Common myeloid progenitor, CD34-positive (primary cell): ENCODE measurements around the gene APOL3.

Experiments used
- CTCF ChIA-PET: fragments of 350-600 bp; sonication (Branson Sonifier 250); formaldehyde crosslinking; loops from one replicate; lab custom pipeline; 2021; ENCODE audit warnings: antibody characterized with exemption; lab: Charles Lee
- POLR2A ChIA-PET: fragments of 350-600 bp; sonication (Branson Sonifier 250); formaldehyde crosslinking; loops from one replicate; lab custom pipeline; 2021; ENCODE audit warnings: antibody characterized with exemption; lab: Charles Lee
- DNase-seq, 3 donors: peaks; one replicate each; pipeline versions ENCODE4 v3.0.0 to v3.0.0-alpha.2; 2013
- H3K27ac ChIP-seq, 2 experiments: 1 replicate in 1 of 2; 2 replicates in 1 of 2; pipeline ENCODE4 v1.7.0; 2013; ENCODE audit warnings: inconsistent platforms in 2 of 2, low read length in 2 of 2, mild to moderate bottlenecking in 2 of 2, low read depth in 1 of 2, moderate library complexity in 1 of 2; ENCODE audit not compliant: severe bottlenecking in 2 of 2, insufficient read depth in 1 of 2, poor library complexity in 1 of 2
- H3K27me3 ChIP-seq, 5 experiments: replicated peaks in 2 of 5; 1 replicate in 3 of 5; 2 replicates in 2 of 5; pipeline versions ENCODE4 v1.6.1 to v1.7.0; 2013; ENCODE audit warnings: low read length in 4 of 5, mild to moderate bottlenecking in 2 of 5, moderate library complexity in 2 of 5, inconsistent platforms in 1 of 5; ENCODE audit not compliant: insufficient read depth in 5 of 5, control insufficient read depth in 4 of 5
- H3K36me3 ChIP-seq, 4 experiments: 1 replicate in 2 of 4; 2 replicates in 2 of 4; pipeline versions ENCODE4 v1.6.1 to v1.7.0; 2013; ENCODE audit warnings: low read length in 3 of 4, control low read depth in 1 of 4, mild to moderate bottlenecking in 1 of 4; ENCODE audit not compliant: control insufficient read depth in 4 of 4, insufficient read depth in 4 of 4
- H3K4me1 ChIP-seq, 4 experiments: 1 replicate in 3 of 4; 2 replicates in 1 of 4; pipeline versions ENCODE4 v1.6.1 to v1.7.1; 2013; ENCODE audit warnings: low read length in 3 of 4, mild to moderate bottlenecking in 3 of 4, control low read depth in 1 of 4, inconsistent platforms in 1 of 4, moderate library complexity in 1 of 4; ENCODE audit not compliant: control insufficient read depth in 4 of 4, insufficient read depth in 4 of 4; ENCODE audit errors: control extremely low read depth in 1 of 4
- H3K4me3 ChIP-seq, 7 experiments: 1 replicate in 4 of 7; 2 replicates in 3 of 7; pipeline versions ENCODE4 v1.5.1 to v1.7.0; 2013; ENCODE audit warnings: mild to moderate bottlenecking in 7 of 7, low read length in 6 of 7, moderate library complexity in 6 of 7, inconsistent platforms in 2 of 7, low read depth in 2 of 7, control low read depth in 1 of 7; ENCODE audit not compliant: insufficient read depth in 4 of 7, control insufficient read depth in 1 of 7; ENCODE audit errors: extremely low read depth in 1 of 7
- H3K9me3 ChIP-seq, 5 experiments: 1 replicate in 4 of 5; 2 replicates in 1 of 5; pipeline versions ENCODE4 v1.6.1 to v1.7.1; 2013; ENCODE audit warnings: low read length in 4 of 5, mild to moderate bottlenecking in 2 of 5, inconsistent platforms in 1 of 5, low read depth in 1 of 5, moderate library complexity in 1 of 5; ENCODE audit not compliant: control insufficient read depth in 4 of 5, insufficient read depth in 2 of 5; ENCODE audit errors: control extremely low read depth in 1 of 5
- WGBS: methylation state at CpG from one replicate; pipeline ENCODE4 v1.1.5; 2013; ENCODE audit not compliant: insufficient coverage; 5-methylcytosine and 5-hydroxymethylcytosine counted together

Gene APOL3

DNA sequence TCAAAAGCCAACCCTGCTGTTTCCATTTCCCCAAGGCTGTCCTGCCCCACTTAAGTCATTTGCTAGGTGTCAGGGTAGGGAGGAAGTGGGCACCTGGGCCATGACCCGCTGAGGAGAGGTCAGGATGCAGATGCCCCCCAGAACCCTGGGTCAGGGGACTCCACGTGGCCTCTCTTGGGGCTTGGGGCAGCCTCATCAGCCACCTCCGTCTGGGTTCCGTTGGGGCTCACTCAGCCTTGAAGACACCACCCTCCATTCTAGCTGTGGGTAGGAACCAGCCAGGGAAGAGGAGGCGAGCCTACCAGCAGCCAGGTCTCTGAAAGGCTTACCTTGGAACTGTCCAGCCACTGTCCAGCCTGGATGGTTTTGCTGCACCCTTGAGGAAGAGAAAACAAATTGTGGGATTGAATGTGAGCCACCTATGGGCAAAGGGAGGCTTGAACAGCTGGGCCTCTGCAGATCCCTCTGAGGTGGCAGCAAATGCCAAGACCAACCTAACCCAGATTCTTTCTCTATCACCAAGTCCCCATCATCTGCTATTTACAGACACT lies 38.5 kb upstream of the APOL3 start:
- Histone ChIP-seq H3K36me3 (no peaks in the 10 kb centered on the region), H3K27ac (no peak overlapping the region), H3K4me3 (peak overlapping the region in 1 of 7 experiments; percentile 1), H3K9me3 (no peaks in the 10 kb centered on the region), H3K4me1 (peaks cover 4 to 69% (median 38%) of the 10 kb centered on the region in 4 experiments), H3K27me3 (no peaks in the 10 kb centered on the region)
- 82% methylated on average over 4 of the region's 5 CpGs for WGBS
- CTCF ChIA-PET = interaction anchor here (0.8 to 5.2 kb wide), 6 partner anchors 11 to 86 kb away, joined by 3 to 26 read pairs (median 4); no protein-coding TSS in a partner anchor
- POLR2A ChIA-PET = no interaction called here
- DNase-seq = no peak

DNA sequence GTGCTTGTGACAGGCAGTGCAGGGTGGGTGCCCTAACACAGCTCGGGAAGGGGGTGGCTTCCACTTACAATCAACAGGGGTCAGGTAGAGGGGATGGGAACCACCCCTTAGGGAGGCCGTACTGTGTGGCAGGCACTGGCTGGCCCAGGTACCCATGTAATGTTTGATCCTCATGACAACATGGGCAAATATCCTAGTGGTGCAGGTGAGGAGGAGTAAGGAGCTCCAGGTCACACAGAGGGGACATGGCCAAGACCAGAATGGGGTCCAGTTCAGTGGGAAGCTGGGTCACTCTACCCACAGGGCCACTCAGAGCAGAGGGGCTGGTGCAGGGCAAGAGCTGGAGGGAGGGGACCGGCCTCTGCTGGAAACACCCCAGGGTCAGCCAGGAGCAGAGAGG lies 38.0 kb upstream of the APOL3 start:
- Histone ChIP-seq H3K4me3 (peak overlapping the region in 1 of 7 experiments; percentile 1), H3K27ac (no peak overlapping the region), H3K36me3 (no peaks in the 10 kb centered on the region), H3K4me1 (peaks cover 4 to 64% (median 36%) of the 10 kb centered on the region in 4 experiments), H3K27me3 (no peaks in the 10 kb centered on the region), H3K9me3 (no peaks in the 10 kb centered on the region)
- POLR2A ChIA-PET = no interaction called here
- 100% methylated on average over 3 of the region's 3 CpGs for WGBS
- DNase-seq = no peak
- CTCF ChIA-PET = interaction anchor here (1.5 to 5.2 kb wide), 4 partner anchors 8 to 87 kb away, joined by 4 to 26 read pairs (median 14); no protein-coding TSS in a partner anchor

DNA sequence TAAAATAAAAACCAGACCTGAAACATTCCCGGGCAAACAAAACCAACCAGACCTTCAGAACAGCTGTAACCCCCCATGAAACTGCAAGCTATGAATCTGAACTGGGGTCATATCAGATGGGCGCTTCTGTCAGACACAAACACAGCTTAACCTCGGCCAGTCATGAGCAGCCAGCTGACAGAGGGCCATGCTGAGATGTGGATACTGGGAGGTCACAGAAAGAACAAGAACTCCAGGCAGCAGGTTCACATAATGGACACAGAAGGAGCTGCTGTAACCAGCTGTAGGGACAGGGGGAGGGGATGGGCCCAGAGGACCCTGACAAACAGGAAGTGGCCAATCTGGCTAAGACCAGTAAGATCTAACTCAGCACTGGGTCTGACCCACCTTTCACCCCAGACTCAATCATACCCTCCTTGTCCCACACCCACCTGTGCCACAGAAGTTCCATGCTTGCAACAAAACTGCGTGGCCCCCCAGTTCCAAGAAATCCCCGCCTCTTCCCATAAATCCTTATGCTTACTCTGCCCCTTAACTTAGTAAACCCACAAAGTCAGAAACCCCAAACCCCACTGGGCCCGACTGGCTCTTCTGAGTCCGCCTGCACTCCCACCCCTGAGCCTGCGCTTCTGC lies 37.1 kb upstream of the APOL3 start:
- 56% methylated on average over 7 of the region's 8 CpGs for WGBS
- H3K4me1 ChIP-seq = peaks cover 4 to 59% (median 32%) of the 10 kb centered on the region in 4 experiments
- no peaks in the 10 kb centered on the region for H3K27me3 ChIP-seq
- H3K4me3 ChIP-seq = peak overlapping the region in 3 of 7 experiments; percentile 10 to 21 (median 20)
- ChIA-PET CTCF (interaction anchor here (1.2 to 5.2 kb wide), 10 partner anchors 9 to 87 kb away, joined by 3 to 26 read pairs (median 7); partner anchors contain the start of gene APOL3), POLR2A (no interaction called here)
- peak in 1 of 3 donors; percentile 33 for DNase-seq
- H3K9me3 ChIP-seq = no peaks in the 10 kb centered on the region
- H3K36me3 ChIP-seq = peaks cover 0 to 6% (median 0%) of the 10 kb centered on the region in 4 experiments
- H3K27ac ChIP-seq = no peak overlapping the region

DNA sequence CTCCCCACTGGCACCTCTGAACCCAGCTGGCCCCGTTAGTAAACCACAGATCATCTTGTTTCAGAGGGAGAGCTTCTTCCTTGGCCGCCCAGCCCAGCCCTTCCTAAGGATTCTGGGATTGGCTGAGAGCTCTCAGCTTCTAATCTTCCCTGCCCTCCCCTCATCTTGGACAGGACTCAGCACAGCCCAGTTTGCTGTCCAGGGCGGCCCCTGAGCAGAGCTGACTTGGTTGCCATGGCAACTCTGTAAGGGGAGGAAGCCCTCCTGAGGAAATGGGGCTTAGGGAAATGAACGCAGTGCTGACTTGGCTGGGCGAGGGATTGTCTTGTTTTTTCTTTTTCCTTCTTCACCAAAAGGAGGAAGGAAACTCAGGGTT lies 36.5 kb upstream of the APOL3 start:
- peaks cover 4 to 55% (median 29%) of the 10 kb centered on the region in 4 experiments for H3K4me1 ChIP-seq
- H3K27ac ChIP-seq = no peak overlapping the region
- H3K4me3 ChIP-seq = peak overlapping the region in 1 of 7 experiments; percentile 20
- 17% methylated on average over 2 of the region's 5 CpGs for WGBS
- DNase-seq = peak; percentile 38 to 58 (median 50)
- peaks cover 0 to 10% (median 0%) of the 10 kb centered on the region in 4 experiments for H3K36me3 ChIP-seq
- POLR2A ChIA-PET = no interaction called here
- no peaks in the 10 kb centered on the region for H3K27me3 ChIP-seq
- no peaks in the 10 kb centered on the region for H3K9me3 ChIP-seq
- CTCF ChIA-PET = interaction anchor here (1.2 to 5.2 kb wide), 10 partner anchors 10 to 88 kb away, joined by 3 to 26 read pairs (median 7); partner anchors contain the start of gene APOL3

DNA sequence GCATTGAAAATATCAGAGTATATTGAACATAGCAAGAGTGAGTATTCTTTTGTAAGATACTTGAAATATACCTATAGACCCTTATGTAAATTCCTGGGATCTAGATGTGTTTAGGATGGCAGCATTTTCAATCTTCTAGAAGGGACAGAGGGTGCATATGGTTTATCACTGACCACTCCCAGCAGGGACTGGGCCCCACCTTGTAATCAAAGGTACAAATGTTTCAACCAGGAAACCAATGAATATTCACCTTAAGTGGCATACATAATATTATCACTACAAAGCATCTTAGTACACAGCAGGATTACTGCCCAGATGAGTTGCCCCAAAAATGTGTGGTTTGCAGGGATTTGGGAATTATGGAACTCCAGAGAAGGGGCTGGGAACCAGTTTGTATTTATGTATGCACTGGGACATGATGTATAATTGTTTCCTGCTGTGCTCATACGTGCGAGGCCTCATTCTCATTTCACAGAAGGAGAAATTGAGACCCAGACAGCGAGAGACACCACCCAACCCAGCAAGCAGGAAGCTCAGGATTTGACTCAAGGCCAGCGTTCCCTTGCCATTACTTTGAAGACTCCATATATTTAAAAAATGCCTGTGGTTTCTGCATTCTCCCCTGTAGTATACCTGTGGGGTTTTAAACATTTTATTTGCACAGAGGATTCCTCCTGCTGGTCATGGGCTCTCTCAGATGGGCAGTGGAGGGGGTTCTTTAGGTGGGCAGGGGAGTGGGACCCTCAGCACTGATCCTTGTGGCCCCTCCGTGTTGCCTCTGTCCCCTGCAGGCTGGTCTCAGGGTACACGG lies 35.9 kb upstream of the APOL3 start:
- H3K9me3 ChIP-seq = no peaks in the 10 kb centered on the region
- peaks cover 4 to 49% (median 23%) of the 10 kb centered on the region in 4 experiments for H3K4me1 ChIP-seq
- WGBS = 64% methylated on average over 4 of the region's 6 CpGs
- no peak overlapping the region for H3K27ac ChIP-seq
- DNase-seq = no peak
- peaks cover 0 to 10% (median 0%) of the 10 kb centered on the region in 4 experiments for H3K36me3 ChIP-seq
- H3K27me3 ChIP-seq = no peaks in the 10 kb centered on the region
- ChIA-PET POLR2A (no interaction called here), CTCF (interaction anchor here (0.9 to 5.2 kb wide), 13 partner anchors 8 to 89 kb away, joined by 3 to 26 read pairs (median 7); partner anchors contain the start of gene APOL2)
- no peak overlapping the region for H3K4me3 ChIP-seq

DNA sequence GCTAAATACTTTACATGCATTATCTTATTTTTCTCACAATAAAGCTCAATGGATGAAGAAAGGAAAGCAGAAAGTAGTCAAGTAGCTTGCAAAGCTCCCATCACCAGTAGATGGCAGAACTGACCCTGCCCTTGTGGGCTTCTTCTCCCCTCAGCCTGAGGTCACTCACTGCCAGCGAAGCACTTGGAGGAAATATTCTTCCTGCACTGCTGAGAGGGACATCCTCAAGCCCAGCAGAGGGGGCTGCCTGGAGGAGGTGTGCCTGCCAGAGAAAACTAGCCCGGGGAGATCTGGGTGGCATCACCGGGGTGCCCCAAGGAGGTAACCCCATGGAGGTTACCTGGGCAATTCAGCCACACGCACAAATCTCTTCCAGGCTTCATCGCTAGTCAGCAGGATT lies 34.4 kb upstream of the APOL3 start:
- WGBS = 100% methylated on average over 2 of the region's 5 CpGs
- POLR2A ChIA-PET = no interaction called here
- H3K4me1 ChIP-seq = peaks cover 4 to 40% (median 20%) of the 10 kb centered on the region in 4 experiments

More for the DNA sequence above, 34.4 kb upstream of the APOL3 start:
- peak; percentile 60 to 76 (median 75) for DNase-seq
- H3K27me3 ChIP-seq = no peaks in the 10 kb centered on the region
- CTCF ChIA-PET = interaction anchor here (0.7 to 5.2 kb wide), 21 partner anchors 9 to 93 kb away, joined by 3 to 26 read pairs (median 4); partner anchors contain the start of gene APOL2
- H3K36me3 ChIP-seq = peaks cover 0 to 10% (median 0%) of the 10 kb centered on the region in 4 experiments
- no peak overlapping the region for H3K27ac ChIP-seq
- no peak overlapping the region for H3K4me3 ChIP-seq
- no peaks in the 10 kb centered on the region for H3K9me3 ChIP-seq
